HG02759 (cell line): ENCODE measurements around the gene SLC38A8.

ENCODE experiments used
- ATAC-seq: cut with Tn5 transposase; IDR thresholded peaks from one replicate; pipeline ENCODE4 v1.9.1; 2021; ENCODE audit warnings: mild to moderate bottlenecking, moderate library complexity; ENCODE audit not compliant: unreplicated experiment

SLC38A8 gene

GRCh38 chr16:84042308-84042878, at the start of gene SLC38A8:
SLC38A8 (minus strand) TSS chr16:84042795; CDS start chr16:84042157, 638 bp downstream.
- no peak for ATAC-seq

- no peak for ATAC-seq
Observed at GRCh38 chr16:84091460-84091859, 48.9 kb upstream of the SLC38A8 start.

GRCh38 chr16:84090211-84090610, 47.6 kb upstream of the SLC38A8 start:
- no peak for ATAC-seq

- ATAC-seq: peak; percentile 89
Observed at GRCh38 chr16:84088695-84089395, 46.2 kb upstream of the SLC38A8 start.

GRCh38 chr16:84087466-84088151, 45.0 kb upstream of the SLC38A8 start:
- no peak for ATAC-seq

- no peak for ATAC-seq
Observed at GRCh38 chr16:84087001-84087400, 44.4 kb upstream of the SLC38A8 start.

GRCh38 chr16:84086341-84086740, 43.7 kb upstream of the SLC38A8 start:
- no peak for ATAC-seq

- no peak for ATAC-seq
Observed at GRCh38 chr16:84085773-84086172, 43.2 kb upstream of the SLC38A8 start.

GRCh38 chr16:84085271-84085667, 42.7 kb upstream of the SLC38A8 start:
- ATAC-seq: no peak

- peak; percentile 50 for ATAC-seq
Observed at GRCh38 chr16:84084570-84085270, 42.1 kb upstream of the SLC38A8 start.

- ATAC-seq: no peak
Observed at GRCh38 chr16:84082835-84083569, 40.4 kb upstream of the SLC38A8 start.

- no peak for ATAC-seq
Observed at GRCh38 chr16:84082110-84082509, 39.5 kb upstream of the SLC38A8 start.

- no peak for ATAC-seq
Observed at GRCh38 chr16:84081446-84081989, 38.9 kb upstream of the SLC38A8 start.

GRCh38 chr16:84080813-84081212, 38.2 kb upstream of the SLC38A8 start:
- no peak for ATAC-seq

GRCh38 chr16:84080378-84080777, 37.8 kb upstream of the SLC38A8 start:
- no peak for ATAC-seq

- ATAC-seq: no peak
Observed at GRCh38 chr16:84079664-84080063, 37.1 kb upstream of the SLC38A8 start.

GRCh38 chr16:84075376-84075775, 32.8 kb upstream of the SLC38A8 start:
- no peak for ATAC-seq

GRCh38 chr16:84074721-84075120, 32.1 kb upstream of the SLC38A8 start:
- no peak for ATAC-seq

- no peak for ATAC-seq
Observed at GRCh38 chr16:84072014-84072413, 29.4 kb upstream of the SLC38A8 start.

GRCh38 chr16:84071121-84071520, 28.5 kb upstream of the SLC38A8 start:
- no peak for ATAC-seq

- ATAC-seq: no peak
Observed at GRCh38 chr16:84069540-84069939, 26.9 kb upstream of the SLC38A8 start.
